D341Med (cell line): Measurements from ENCODE around the gene ZNF24.

Experiments used
- DNase-seq: peaks from one replicate; pipeline ENCODE4 v3.0.0; 2012; ENCODE audit warnings: low spot score

ZNF24 gene

DNA sequence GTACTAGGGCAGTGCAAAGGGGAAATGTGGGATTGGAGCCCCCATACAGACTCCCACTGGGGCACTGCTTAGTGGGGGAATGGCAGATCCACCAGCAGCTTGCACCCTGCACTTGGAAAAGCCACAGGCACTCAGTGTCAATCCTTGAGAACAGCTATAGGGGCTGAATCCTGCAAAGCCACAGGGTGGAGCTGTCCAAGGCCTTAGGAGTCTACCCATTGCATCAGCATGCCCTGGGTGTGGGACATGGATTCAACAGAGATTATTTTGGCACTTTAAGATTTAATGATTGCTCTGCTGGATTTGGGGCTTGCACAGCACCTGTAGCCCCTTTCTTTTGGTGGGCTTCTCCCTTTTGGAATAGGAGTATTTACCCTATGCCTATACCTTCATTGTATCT lies 8.6 kb upstream of the ZNF24 start:
- DNase-seq, result no peak

- no peak for DNase-seq
Observed at GRCh38 chr18:35352283-35352682, 8.1 kb upstream of the ZNF24 start.

- DNase-seq, result no peak
Observed at GRCh38 chr18:35348001-35348400, 3.8 kb upstream of the ZNF24 start.

- no peak for DNase-seq
Observed at GRCh38 chr18:35345950-35346349, 1.7 kb upstream of the ZNF24 start.

DNA sequence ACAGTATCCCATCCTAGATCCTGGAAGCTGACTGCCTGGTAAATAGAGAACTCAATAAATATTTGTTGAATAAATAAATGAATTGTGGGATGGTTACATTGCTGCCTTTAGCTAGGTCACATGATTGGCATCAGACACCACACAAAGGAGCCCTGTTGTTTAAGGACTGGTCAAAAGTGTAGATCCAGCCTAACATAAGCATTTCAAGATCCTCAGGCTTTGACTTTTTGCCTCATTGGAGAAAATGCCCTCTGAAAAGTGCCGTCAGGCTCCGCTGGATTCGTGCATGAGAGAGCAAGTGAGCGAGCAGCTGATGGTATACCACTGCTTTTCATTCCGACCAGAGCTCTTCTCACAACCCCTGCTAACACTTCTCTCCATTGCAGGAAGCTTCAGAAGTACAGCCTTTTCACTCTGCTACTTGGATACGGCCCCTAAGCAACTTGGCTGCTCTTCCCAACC lies 1.3 kb upstream of the ZNF24 start:
- no peak for DNase-seq

- peak; percentile 46 for DNase-seq
Observed at GRCh38 chr18:35344736-35345459, 678 bp upstream of the ZNF24 start.

DNA sequence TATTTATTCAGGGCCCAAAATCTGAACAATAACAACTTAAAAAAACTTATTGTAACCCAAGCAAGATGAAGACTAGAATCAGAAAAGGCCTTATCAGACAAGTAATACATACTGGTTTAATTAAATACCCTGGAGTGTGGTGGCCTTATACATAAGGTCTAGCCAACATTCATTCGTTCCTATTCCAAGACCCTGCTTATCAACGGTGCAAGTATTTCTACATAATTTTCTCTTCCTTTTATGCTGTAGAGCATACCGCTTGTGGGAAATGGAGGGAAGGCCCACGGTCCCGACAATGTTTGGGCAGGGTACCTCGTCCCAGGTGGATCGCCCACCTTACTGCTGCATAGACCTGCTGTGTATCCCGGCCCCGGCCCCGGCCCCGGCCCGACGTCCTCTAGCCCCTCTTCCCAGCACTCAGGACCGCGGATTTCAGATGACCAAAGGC lies 708 bp downstream of the ZNF24 start:
- DNase-seq, result no peak

DNA sequence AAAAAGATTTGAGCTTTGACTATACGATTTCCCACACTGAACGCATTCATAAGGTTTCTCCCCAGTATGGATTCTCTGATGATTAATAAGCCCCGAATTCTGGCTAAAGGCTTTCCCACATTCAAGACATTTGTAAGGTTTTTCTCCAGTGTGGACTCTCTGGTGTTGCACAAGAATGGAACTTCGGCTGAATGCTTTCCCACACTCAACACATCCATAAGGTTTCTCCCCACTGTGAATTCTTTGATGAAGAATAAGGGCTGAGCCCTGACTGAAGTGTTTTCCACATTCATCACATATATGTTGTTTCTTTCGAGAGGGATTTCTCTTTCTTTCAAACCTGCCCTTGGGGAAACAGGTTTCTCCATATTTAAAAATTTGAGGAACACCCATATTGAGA lies 6.9 kb downstream of the ZNF24 start:
- DNase-seq, result no peak

DNA sequence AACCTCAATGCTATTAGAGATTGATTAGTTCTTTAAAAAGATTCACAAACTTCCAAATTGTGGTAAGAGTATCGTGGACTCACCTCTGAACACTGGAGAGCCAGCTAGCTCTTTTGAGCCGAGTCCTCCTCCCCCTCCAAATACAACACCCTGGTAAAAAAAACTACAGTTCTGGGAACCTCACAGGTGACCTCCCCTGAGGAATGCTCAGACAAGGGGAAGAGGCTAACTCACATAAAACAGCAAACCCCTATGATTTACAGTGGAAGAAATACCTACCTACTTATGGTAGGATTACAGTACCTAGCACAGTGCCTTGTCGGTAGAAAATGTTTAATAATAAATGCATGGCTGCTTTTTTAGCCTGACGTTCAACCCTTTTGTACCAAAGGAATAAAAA lies 8.4 kb downstream of the ZNF24 start:
- DNase-seq, result no peak

GRCh38 chr18:35334821-35335220 lies 9.4 kb downstream of the ZNF24 start:
- DNase-seq, result no peak

- no peak for DNase-seq
Observed at GRCh38 chr18:35334212-35334611, 10.0 kb downstream of the ZNF24 start.

GRCh38 chr18:35331367-35332087 lies 12.7 kb downstream of the ZNF24 start:
- no peak for DNase-seq

- DNase-seq, result no peak
Observed at GRCh38 chr18:35328868-35329267, 15.4 kb downstream of the ZNF24 start.

GRCh38 chr18:35326695-35327387 lies 17.4 kb downstream of the ZNF24 start:
- no peak for DNase-seq

- DNase-seq, result no peak
Observed at GRCh38 chr18:35324926-35325655, 19.1 kb downstream of the ZNF24 start.

DNA sequence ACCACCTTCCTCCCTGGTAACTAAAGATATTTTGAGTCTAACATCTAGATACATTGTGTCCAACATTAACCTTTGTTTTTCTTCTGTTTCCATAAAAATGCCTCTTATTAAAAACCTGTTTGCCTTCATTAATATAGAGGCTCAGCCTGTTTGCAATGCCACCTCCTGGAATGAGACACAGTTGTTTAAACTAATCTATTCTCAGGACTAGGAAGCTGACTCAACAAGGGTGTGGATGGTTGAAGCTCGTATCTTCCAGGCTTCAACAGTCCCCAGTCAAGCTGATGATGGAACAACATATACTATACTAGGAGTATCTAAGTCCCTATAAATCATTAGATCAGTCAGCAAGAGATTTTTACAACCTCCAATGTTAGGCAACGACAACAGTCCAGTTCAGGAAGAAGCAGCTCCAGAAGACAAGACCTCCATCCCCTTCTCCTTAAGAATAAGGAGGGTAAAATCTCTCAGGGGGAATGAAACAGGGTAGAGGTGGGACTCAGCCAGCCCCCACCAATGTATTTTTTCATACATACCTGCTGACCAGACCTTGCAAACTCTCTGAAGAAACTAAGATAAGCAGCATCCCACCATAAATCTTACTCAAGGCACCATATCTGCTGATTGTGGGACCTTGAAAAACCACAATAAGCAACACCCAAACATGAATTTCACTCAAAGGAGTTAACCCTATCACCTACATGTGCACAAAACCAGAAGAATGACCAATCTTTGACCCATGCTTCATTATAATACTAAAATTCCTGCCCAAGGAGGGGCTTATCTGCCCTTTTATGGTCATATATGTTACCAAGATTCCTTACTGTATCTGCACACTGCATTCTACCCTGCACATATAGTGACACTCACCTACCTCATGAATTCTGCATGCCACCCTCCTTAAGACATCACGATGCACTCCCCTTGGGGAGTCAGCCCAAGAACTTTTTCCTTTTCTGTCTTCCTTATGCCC lies 21.4 kb downstream of the ZNF24 start:
- no peak for DNase-seq

- DNase-seq, result no peak
Observed at GRCh38 chr18:35311496-35311895, 32.7 kb downstream of the ZNF24 start.

GRCh38 chr18:35306588-35307250 lies 37.5 kb downstream of the ZNF24 start:
- no peak for DNase-seq

DNA sequence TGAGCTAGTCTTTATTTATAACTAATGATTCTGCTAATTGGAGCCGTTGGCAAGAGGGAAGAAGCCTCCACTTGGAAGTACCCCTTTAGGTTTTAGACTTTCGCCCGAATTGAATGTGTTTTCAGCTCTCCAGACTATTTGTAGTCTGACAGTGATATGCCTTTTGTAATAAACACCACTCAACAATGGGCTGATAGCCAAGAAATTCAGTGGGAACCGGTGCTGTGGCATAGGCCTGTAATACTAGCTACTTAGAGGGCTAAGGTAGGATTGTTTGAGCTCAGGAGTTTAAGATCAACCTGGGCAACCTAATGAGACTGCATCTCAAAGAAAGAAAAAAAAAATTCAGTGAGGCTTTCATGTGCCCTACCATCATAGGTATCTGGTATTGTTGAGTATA lies 40.6 kb downstream of the ZNF24 start:
- no peak for DNase-seq

DNA sequence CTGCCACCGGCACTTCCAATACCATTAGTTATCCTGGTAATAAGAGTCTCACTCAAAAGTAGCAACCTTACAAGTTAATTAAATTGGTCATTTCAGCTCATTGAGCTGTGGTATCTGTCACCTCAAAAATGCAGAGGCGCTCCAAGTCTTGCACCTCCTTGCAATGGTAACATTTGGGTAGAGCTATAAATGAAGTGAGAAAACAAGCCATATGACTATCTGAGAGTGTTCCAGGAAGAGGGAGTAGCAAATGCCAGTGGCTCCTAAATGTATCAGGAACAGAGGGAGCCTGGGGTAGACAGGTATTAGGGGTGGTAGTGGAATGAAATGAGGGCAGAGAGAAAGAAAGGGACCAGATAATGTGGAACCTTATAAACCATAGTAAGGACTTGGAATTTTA lies 48.2 kb downstream of the ZNF24 start:
- DNase-seq, result no peak

DNA sequence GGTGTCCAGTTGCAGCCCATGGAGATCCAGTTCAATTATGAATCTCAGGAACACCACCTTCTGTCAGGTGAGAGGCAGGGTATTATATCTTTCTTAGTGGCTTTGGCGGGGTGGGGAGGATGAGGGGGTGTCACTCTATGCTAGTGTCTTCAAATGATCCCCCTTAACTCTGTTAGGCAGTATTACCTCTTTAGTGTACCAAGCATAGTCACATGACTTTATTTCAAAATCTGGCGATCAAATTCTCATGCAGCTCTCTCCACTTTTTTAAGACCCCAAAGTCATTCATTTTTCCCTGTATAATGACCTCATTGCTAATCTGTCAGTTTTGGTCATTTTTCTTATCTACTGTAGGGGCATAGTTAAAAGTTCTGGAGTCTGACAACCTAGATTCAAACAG lies 53.1 kb downstream of the ZNF24 start:
- no peak for DNase-seq
